Endothelial cell (in vitro differentiated cells): ENCODE measurements around the gene HSD11B2. TPM values are rescaled to one million over a fixed set of nuclear protein-coding genes. Genes with fewer than 3 reads are reported as not detected.

ENCODE experiments used
- DNase-seq: peaks from one replicate; pipeline ENCODE4 v3.0.0; 2021; ENCODE audit warnings: low spot score
- H3K27ac Mint-ChIP-seq: one replicate; pipeline ENCODE4 v1.8.0; 2021; ENCODE audit warnings: mixed read lengths, inconsistent platforms; ENCODE audit not compliant: unreplicated experiment
- H3K27me3 Mint-ChIP-seq: one replicate; pipeline ENCODE4 v1.8.0; 2021; ENCODE audit warnings: mild to moderate bottlenecking, moderate library complexity, mixed read lengths, inconsistent platforms; ENCODE audit not compliant: unreplicated experiment
- H3K36me3 Mint-ChIP-seq: one replicate; pipeline ENCODE4 v1.8.0; 2021; ENCODE audit warnings: mild to moderate bottlenecking, low read depth, mixed read lengths, inconsistent platforms; ENCODE audit not compliant: unreplicated experiment
- H3K4me1 Mint-ChIP-seq: one replicate; pipeline ENCODE4 v1.8.0; 2021; ENCODE audit warnings: mild to moderate bottlenecking, mixed read lengths, inconsistent platforms; ENCODE audit not compliant: unreplicated experiment
- H3K4me3 Mint-ChIP-seq: one replicate; pipeline ENCODE4 v1.8.0; 2021; ENCODE audit warnings: mild to moderate bottlenecking, mixed read lengths, inconsistent platforms; ENCODE audit not compliant: unreplicated experiment
- H3K9me3 Mint-ChIP-seq: one replicate; pipeline ENCODE4 v1.8.0; 2021; ENCODE audit warnings: mixed read lengths, inconsistent platforms; ENCODE audit not compliant: unreplicated experiment
- CTCF ChIP-seq: fragments of 200-600 bp; sonication (generic); IDR thresholded peaks from one replicate; pipeline ENCODE4 v1.5.0; 2021; ENCODE audit warnings: antibody characterized with exemption; ENCODE audit not compliant: unreplicated experiment
- total RNA-seq: library from RNA; stranded (reverse); fragmentation: NEBNext Ultra II Directional; extraction: Animal tissue kit (Norgen Biotek cat#: 25700); gene quantifications from one replicate; pipeline ENCODE4 v1.2.1, GENCODE V29; 2021; ENCODE audit not compliant: unreplicated experiment

Gene HSD11B2
- total RNA-seq, 1 donor from 2014 or later, result 3.3 TPM

GRCh38 chr16:67429799-67430503 lies 970 bp upstream of the HSD11B2 start:
- Mint-ChIP-seq H3K9me3 (no peaks in the 10 kb centered on the region), H3K4me3 (peak overlapping the region; percentile 74), H3K27me3 (peaks cover 22% of the 10 kb centered on the region), H3K27ac (no peak overlapping the region), H3K4me1 (peaks cover 28% of the 10 kb centered on the region), H3K36me3 (no peaks in the 10 kb centered on the region)
- DNase-seq, result no peak
- TF ChIP-seq CTCF, result no peak

DNA sequence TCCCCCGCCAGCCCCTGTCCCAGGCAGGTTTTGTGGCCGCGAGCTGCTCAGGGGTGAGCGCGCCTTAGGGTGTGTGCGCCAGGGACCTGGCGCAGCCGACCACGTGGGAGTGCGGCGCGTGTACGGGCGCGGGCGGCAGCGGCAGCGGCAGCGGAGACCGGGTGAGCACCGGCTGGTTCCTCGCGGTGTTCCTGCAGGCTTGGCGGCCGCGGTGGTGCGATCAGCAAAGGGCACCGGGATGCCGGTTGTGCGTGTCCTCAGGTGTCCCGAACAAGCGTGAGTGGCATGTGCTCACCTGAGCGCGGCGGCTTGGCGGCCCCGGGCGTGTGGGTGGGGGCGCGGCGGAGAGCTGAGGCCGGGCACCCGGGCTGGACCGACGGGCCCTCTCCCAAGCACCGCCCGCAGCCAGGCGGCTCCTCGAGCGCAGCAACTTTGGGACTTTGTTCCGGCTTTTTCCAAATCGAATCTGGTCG lies 381 bp upstream of the HSD11B2 start:
- H3K27ac Mint-ChIP-seq, result no peak overlapping the region
- H3K4me3 Mint-ChIP-seq, result peak overlapping the region; percentile 74
- peak; percentile 16 for DNase-seq
- TF ChIP-seq CTCF, result no peak
- H3K4me1 Mint-ChIP-seq, result peaks cover 28% of the 10 kb centered on the region
- peaks cover 22% of the 10 kb centered on the region for H3K27me3 Mint-ChIP-seq
- H3K36me3 Mint-ChIP-seq, result peaks cover 2% of the 10 kb centered on the region
- no peaks in the 10 kb centered on the region for H3K9me3 Mint-ChIP-seq

DNA sequence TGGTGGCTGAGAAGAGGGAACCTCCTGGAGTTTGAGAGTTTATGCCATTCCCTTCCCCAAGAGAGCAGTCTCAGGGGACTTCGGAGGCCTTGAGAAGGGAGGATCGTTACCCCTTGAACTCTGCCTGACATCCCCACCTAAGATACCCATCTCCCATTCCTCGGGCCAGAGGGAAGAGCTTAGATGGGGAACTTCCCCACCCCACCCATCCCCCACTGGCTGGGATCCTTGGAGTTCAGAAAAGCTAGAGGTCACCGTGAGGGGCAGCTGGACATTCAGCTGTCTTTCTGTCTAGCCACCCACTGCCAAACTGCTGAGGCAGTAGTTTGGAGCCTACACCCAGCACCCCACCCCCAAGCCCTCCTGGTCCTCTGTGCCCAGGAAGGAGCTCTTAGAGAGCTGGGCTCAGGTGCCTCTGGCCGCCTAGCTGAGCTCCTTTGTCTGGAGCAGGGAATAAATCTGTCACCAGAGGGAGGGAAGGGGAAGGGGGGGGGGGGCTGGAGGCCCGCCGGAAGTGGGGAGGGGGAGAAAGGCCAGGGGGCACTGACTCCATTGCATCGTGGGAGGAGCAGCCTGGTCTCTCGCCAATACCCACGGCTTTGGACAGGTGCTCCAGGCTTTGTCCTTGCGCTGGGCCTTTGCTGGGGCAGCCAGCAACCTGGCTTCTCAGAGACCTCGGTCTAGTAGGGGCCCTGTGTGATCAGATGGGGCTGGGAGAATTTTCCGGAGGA lies 1.0 kb downstream of the HSD11B2 start:
- Mint-ChIP-seq H3K27ac (no peak overlapping the region), H3K9me3 (no peaks in the 10 kb centered on the region), H3K4me3 (peak overlapping the region; percentile 77), H3K27me3 (peaks cover 22% of the 10 kb centered on the region), H3K4me1 (peaks cover 28% of the 10 kb centered on the region), H3K36me3 (peaks cover 3% of the 10 kb centered on the region)
- no peak for DNase-seq
- TF ChIP-seq CTCF, result no peak

GRCh38 chr16:67432506-67432890 lies 1.6 kb downstream of the HSD11B2 start:
- DNase-seq, result no peak
- Mint-ChIP-seq H3K4me3 (no peak overlapping the region), H3K4me1 (peaks cover 28% of the 10 kb centered on the region), H3K27me3 (peaks cover 22% of the 10 kb centered on the region), H3K9me3 (no peaks in the 10 kb centered on the region), H3K36me3 (peaks cover 3% of the 10 kb centered on the region), H3K27ac (no peak overlapping the region)
- TF ChIP-seq CTCF, result no peak
